GM18511 (cell line): ENCODE measurements around the gene SLC2A8.

Source experiments
- ATAC-seq: cut with Tn5 transposase; IDR thresholded peaks from one replicate; pipeline ENCODE4 v1.9.1; 2021; ENCODE audit warnings: mild to moderate bottlenecking, moderate library complexity; ENCODE audit not compliant: unreplicated experiment

The SLC2A8 gene

GRCh38 chr9:127399736-127400269 lies 2.8 kb downstream of the SLC2A8 start:
- ATAC-seq: no peak

GRCh38 chr9:127402401-127403090 lies 5.6 kb downstream of the SLC2A8 start:
- ATAC-seq: no peak

GRCh38 chr9:127403507-127404192 lies 6.7 kb downstream of the SLC2A8 start:
- no peak for ATAC-seq

GRCh38 chr9:127404631-127405030 lies 7.7 kb downstream of the SLC2A8 start:
- no peak for ATAC-seq

- ATAC-seq: no peak
Measured at GRCh38 chr9:127405344-127406125, 8.6 kb downstream of the SLC2A8 start.

- ATAC-seq: no peak
Measured at GRCh38 chr9:127406799-127407491, 10.0 kb downstream of the SLC2A8 start.

GRCh38 chr9:127407492-127407843 lies 10.5 kb downstream of the SLC2A8 start:
- ATAC-seq: no peak

- ATAC-seq: no peak
Measured at GRCh38 chr9:127411122-127411521, 14.2 kb downstream of the SLC2A8 start.

- ATAC-seq: no peak
Measured at GRCh38 chr9:127415141-127415540, 18.2 kb downstream of the SLC2A8 start.

- ATAC-seq: no peak
Measured at GRCh38 chr9:127415657-127416056, 18.7 kb downstream of the SLC2A8 start.

GRCh38 chr9:127417131-127418036 lies 20.4 kb downstream of the SLC2A8 start:
- no peak for ATAC-seq

- ATAC-seq: no peak
Measured at GRCh38 chr9:127418037-127418471, 21.1 kb downstream of the SLC2A8 start.

- ATAC-seq: no peak
Measured at GRCh38 chr9:127419348-127419747, 22.4 kb downstream of the SLC2A8 start.

GRCh38 chr9:127421057-127421456 lies 24.1 kb downstream of the SLC2A8 start:
- ATAC-seq: no peak

- no peak for ATAC-seq
Measured at GRCh38 chr9:127422133-127422782, 25.3 kb downstream of the SLC2A8 start.

GRCh38 chr9:127422787-127423186 lies 25.8 kb downstream of the SLC2A8 start:
- ATAC-seq: no peak

GRCh38 chr9:127423476-127423933 lies 26.5 kb downstream of the SLC2A8 start:
- ATAC-seq: peak; percentile 14

GRCh38 chr9:127423934-127424675 lies 27.1 kb downstream of the SLC2A8 start, which contains the start of gene ZNF79:
ZNF79 (plus strand) TSS chr9:127424382; CDS start chr9:127424788, 406 bp downstream.
- peak; percentile 86 for ATAC-seq

- ATAC-seq: peak; percentile 25
Measured at GRCh38 chr9:127424676-127424999, 27.7 kb downstream of the SLC2A8 start.
